HEK293 (cell line): ENCODE results near the gene PDGFA.

Experiments used
- CTCF ChIA-PET: fragments of 350-600 bp; formaldehyde crosslinking; extraction: SDS; loops from one replicate; lab custom pipeline; 2021; ENCODE audit warnings: antibody characterized with exemption; lab: Yijun Ruan, JAX
- POLR2A ChIA-PET: fragments of 300-600 bp; formaldehyde crosslinking; extraction: SDS; loops from one replicate; lab custom pipeline; 2020; ENCODE audit warnings: antibody characterized with exemption, inconsistent platforms; lab: Yijun Ruan, JAX
- H3K27ac ChIP-seq: fragments of 200-500 bp; sonication (Bioruptor generic); 2 replicates; pipeline ENCODE4 v1.5.1; 2014; ENCODE audit warnings: low read depth, low read length, control low read depth, inconsistent platforms; ENCODE audit errors: extremely low read depth
- H3K36me3 ChIP-seq, 2 experiments: fragments of 200-500 bp in 1 of 2; sonication (Bioruptor generic) in 1 of 2; 1 replicate in 1 of 2; 2 replicates in 1 of 2; pipeline ENCODE4 v1.5.1; 2014 to 2017; ENCODE audit warnings: inconsistent platforms in 2 of 2, low read length in 2 of 2; ENCODE audit not compliant: control insufficient read depth in 2 of 2, insufficient read depth in 1 of 2
- H3K4me1 ChIP-seq: fragments of 200-500 bp; sonication (Bioruptor generic); 2 replicates; pipeline ENCODE4 v1.5.1; 2014; ENCODE audit warnings: mild to moderate bottlenecking, low read length, inconsistent platforms; ENCODE audit not compliant: control insufficient read depth, insufficient read depth
- H3K4me3 ChIP-seq: 2 replicates; pipeline ENCODE4 v1.5.1; 2011; ENCODE audit warnings: low read depth, mild to moderate bottlenecking, control low read depth, low read length, moderate library complexity
- H3K9me3 ChIP-seq: fragments of 200-500 bp; sonication (Bioruptor generic); 2 replicates; pipeline ENCODE4 v1.5.1; 2014; ENCODE audit warnings: low read depth, low read length, inconsistent platforms; ENCODE audit not compliant: control insufficient read depth, insufficient read depth
- ATF2 ChIP-seq: fragments of 450-650 bp; formaldehyde crosslinking; IDR thresholded peaks from 2 replicates; pipeline ENCODE4 v1.5.1; 2016; ENCODE audit warnings: missing biosample characterization, missing genetic modification characterization, low read depth
- GLIS2 ChIP-seq: fragments of 450-650 bp; formaldehyde crosslinking; IDR thresholded peaks from 2 replicates; pipeline ENCODE4 v1.5.1; 2016; ENCODE audit warnings: missing biosample characterization, missing genetic modification characterization
- INSM2 ChIP-seq: fragments of 450-650 bp; formaldehyde crosslinking; IDR thresholded peaks from 2 replicates; pipeline ENCODE4 v1.5.1; 2016; ENCODE audit warnings: missing biosample characterization, missing genetic modification characterization
- KLF16 ChIP-seq: fragments of 450-650 bp; formaldehyde crosslinking; IDR thresholded peaks from 2 replicates; pipeline ENCODE4 v1.5.1; 2017; ENCODE audit warnings: missing biosample characterization, missing genetic modification characterization
- OSR2 ChIP-seq: fragments of 450-650 bp; formaldehyde crosslinking; IDR thresholded peaks from 2 replicates; pipeline ENCODE4 v1.5.1; 2016; ENCODE audit warnings: missing biosample characterization, missing genetic modification characterization
- SALL2 ChIP-seq: fragments of 450-650 bp; formaldehyde crosslinking; IDR thresholded peaks from 2 replicates; pipeline ENCODE4 v1.5.0; 2017; ENCODE audit warnings: missing biosample characterization, mild to moderate bottlenecking, missing genetic modification characterization, borderline replicate concordance
- SCRT2 ChIP-seq: fragments of 450-650 bp; formaldehyde crosslinking; IDR thresholded peaks from 2 replicates; pipeline ENCODE4 v1.5.1; 2016; ENCODE audit warnings: missing biosample characterization, missing genetic modification characterization
- YY2 ChIP-seq: fragments of 450-650 bp; formaldehyde crosslinking; IDR thresholded peaks from 2 replicates; pipeline ENCODE4 v1.5.1; 2016; ENCODE audit warnings: missing biosample characterization, missing genetic modification characterization
- ZBTB10 ChIP-seq: fragments of 450-650 bp; formaldehyde crosslinking; IDR thresholded peaks from 2 replicates; pipeline ENCODE4 v1.5.1; 2016; ENCODE audit warnings: missing biosample characterization, missing genetic modification characterization
- ZEB2 ChIP-seq: fragments of 450-650 bp; formaldehyde crosslinking; IDR thresholded peaks from 2 replicates; pipeline ENCODE4 v1.5.1; 2016; ENCODE audit warnings: missing biosample characterization, missing genetic modification characterization
- ZNF138 ChIP-seq: fragments of 450-650 bp; formaldehyde crosslinking; IDR thresholded peaks from 2 replicates; pipeline ENCODE4 v1.5.1; 2016; ENCODE audit warnings: missing biosample characterization, missing genetic modification characterization, borderline replicate concordance
- ZNF341 ChIP-seq: fragments of 450-650 bp; formaldehyde crosslinking; IDR thresholded peaks from 2 replicates; pipeline ENCODE4; 2016; ENCODE audit warnings: low read depth, missing biosample characterization, missing genetic modification characterization
- ZNF398 ChIP-seq: fragments of 450-650 bp; formaldehyde crosslinking; IDR thresholded peaks from 2 replicates; pipeline ENCODE4 v1.5.1; 2017; ENCODE audit warnings: missing biosample characterization, missing genetic modification characterization
- ZNF416 ChIP-seq: fragments of 450-650 bp; formaldehyde crosslinking; IDR thresholded peaks from 2 replicates; pipeline ENCODE4 v1.5.1; 2016; ENCODE audit warnings: missing biosample characterization, missing genetic modification characterization
- ZNF473 ChIP-seq: fragments of 450-650 bp; formaldehyde crosslinking; IDR thresholded peaks from 2 replicates; pipeline ENCODE4 v1.5.1; 2017; ENCODE audit warnings: missing biosample characterization, missing genetic modification characterization
- ZNF513 ChIP-seq: fragments of 450-650 bp; IDR thresholded peaks from 2 replicates; pipeline ENCODE4 v1.5.1; 2018; ENCODE audit warnings: missing biosample characterization, missing genetic modification characterization
- ZNF580 ChIP-seq: fragments of 450-650 bp; formaldehyde crosslinking; IDR thresholded peaks from 2 replicates; pipeline ENCODE4 v1.5.1; 2016; ENCODE audit warnings: missing biosample characterization, missing genetic modification characterization
- ZNF624 ChIP-seq: fragments of 450-650 bp; formaldehyde crosslinking; IDR thresholded peaks from 2 replicates; pipeline ENCODE4 v1.5.1; 2017; ENCODE audit warnings: missing biosample characterization, missing genetic modification characterization
- ZNF645 ChIP-seq: fragments of 450-650 bp; formaldehyde crosslinking; IDR thresholded peaks from 2 replicates; pipeline ENCODE4; 2016; ENCODE audit warnings: missing biosample characterization, missing genetic modification characterization
- ZNF664 ChIP-seq: fragments of 450-650 bp; formaldehyde crosslinking; IDR thresholded peaks from 2 replicates; pipeline ENCODE4 v1.5.1; 2016; ENCODE audit warnings: missing biosample characterization, missing genetic modification characterization
- ZSCAN23 ChIP-seq: fragments of 450-650 bp; formaldehyde crosslinking; IDR thresholded peaks from 2 replicates; pipeline ENCODE4 v1.5.1; 2016; ENCODE audit warnings: missing biosample characterization, missing genetic modification characterization
- ZSCAN5A ChIP-seq: fragments of 450-650 bp; formaldehyde crosslinking; IDR thresholded peaks from 2 replicates; pipeline ENCODE4 v1.5.1; 2016; ENCODE audit warnings: missing biosample characterization, missing genetic modification characterization

The PDGFA gene

GRCh38 chr7:463362-463781, 56.3 kb downstream of the PDGFA start:
- H3K4me3 ChIP-seq = no peak overlapping the region
- no peaks in the 10 kb centered on the region for H3K9me3 ChIP-seq
- no peak overlapping the region for H3K27ac ChIP-seq
- CTCF ChIA-PET = no interaction called here
- no peaks in the 10 kb centered on the region for H3K4me1 ChIP-seq
- POLR2A ChIA-PET = no interaction called here
- H3K36me3 ChIP-seq = no peaks in the 10 kb centered on the region
- no peak for TF ChIP-seq ATF2
- no peak for TF ChIP-seq ZSCAN23 (tag by site-specific recombination)
- no peak for TF ChIP-seq ZNF580 (tag by site-specific recombination)
- TF ChIP-seq ZNF473 (tag by site-specific recombination) = no peak
- TF ChIP-seq ZEB2 = no peak
- TF ChIP-seq ZBTB10 = no peak
- TF ChIP-seq YY2 (tag by site-specific recombination) = no peak
- no peak for TF ChIP-seq OSR2
- no peak for TF ChIP-seq ZNF138 (tag by site-specific recombination)
- no peak for TF ChIP-seq SALL2 (tag by site-specific recombination)

- Histone ChIP-seq H3K27ac (no peak overlapping the region), H3K4me1 (no peaks in the 10 kb centered on the region), H3K9me3 (no peaks in the 10 kb centered on the region), H3K4me3 (no peak overlapping the region), H3K36me3 (no peaks in the 10 kb centered on the region)
- ChIA-PET POLR2A (no interaction called here), CTCF (no interaction called here)
- no peak for TF ChIP-seq ZNF645
- TF ChIP-seq SCRT2 = no peak
- TF ChIP-seq ZNF341 (tag by site-specific recombination) = no peak
- no peak for TF ChIP-seq ZNF513 (tag by site-specific recombination)
- TF ChIP-seq ZSCAN5A (tag by site-specific recombination) = no peak
- TF ChIP-seq ZNF398 = no peak
- TF ChIP-seq ZNF664 (tag by site-specific recombination) = no peak
- no peak for TF ChIP-seq ZNF416 (tag by site-specific recombination)
- TF ChIP-seq INSM2 (tag by site-specific recombination) = no peak
- no peak for TF ChIP-seq GLIS2
- TF ChIP-seq KLF16 = no peak
- no peak for TF ChIP-seq ZNF624 (tag by site-specific recombination)
These were observed 57.2 kb downstream of the PDGFA start for GRCh38 chr7:462173-463103.
